ENCODE data around the gene EBLN2. TPM values are rescaled to one million over a fixed set of nuclear protein-coding genes. Genes with fewer than 3 reads are reported as not detected.

EBLN2 gene
- total RNA-seq: 6.9 and 9.4 TPM in 2 replicates

GRCh38 chr3:73061416-73061815, at the start of gene EBLN2:
Gene EBLN2 (plus strand): TSS chr3:73061659. CDS start chr3:73062082, 423 bp downstream.
- Mint-ChIP-seq H3K36me3 (ENCODE audit: low read depth) (peaks cover 63% of the 10 kb centered on the region), H3K9me3 (no peaks in the 10 kb centered on the region), H3K27me3 (no peaks in the 10 kb centered on the region), H3K4me1 (peaks cover under 1% of the 10 kb centered on the region), H3K27ac (no peak within 1 kb of the TSS), H3K4me3 (no peak within 1 kb of the TSS)
- TF ChIP-seq, protein P1, sequence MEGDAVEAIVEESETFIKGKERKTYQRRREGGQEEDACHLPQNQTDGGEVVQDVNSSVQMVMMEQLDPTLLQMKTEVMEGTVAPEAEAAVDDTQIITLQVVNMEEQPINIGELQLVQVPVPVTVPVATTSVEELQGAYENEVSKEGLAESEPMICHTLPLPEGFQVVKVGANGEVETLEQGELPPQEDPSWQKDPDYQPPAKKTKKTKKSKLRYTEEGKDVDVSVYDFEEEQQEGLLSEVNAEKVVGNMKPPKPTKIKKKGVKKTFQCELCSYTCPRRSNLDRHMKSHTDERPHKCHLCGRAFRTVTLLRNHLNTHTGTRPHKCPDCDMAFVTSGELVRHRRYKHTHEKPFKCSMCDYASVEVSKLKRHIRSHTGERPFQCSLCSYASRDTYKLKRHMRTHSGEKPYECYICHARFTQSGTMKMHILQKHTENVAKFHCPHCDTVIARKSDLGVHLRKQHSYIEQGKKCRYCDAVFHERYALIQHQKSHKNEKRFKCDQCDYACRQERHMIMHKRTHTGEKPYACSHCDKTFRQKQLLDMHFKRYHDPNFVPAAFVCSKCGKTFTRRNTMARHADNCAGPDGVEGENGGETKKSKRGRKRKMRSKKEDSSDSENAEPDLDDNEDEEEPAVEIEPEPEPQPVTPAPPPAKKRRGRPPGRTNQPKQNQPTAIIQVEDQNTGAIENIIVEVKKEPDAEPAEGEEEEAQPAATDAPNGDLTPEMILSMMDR (IDR thresholded peaks at IDR 0.05): no peak
- intact Hi-C loops (cut with micrococcal nuclease): no loop called here
- ChIA-PET CTCF (no interaction called here), POLR2A (no interaction called here)
- DNase-seq (no peak), ATAC-seq (ENCODE audit: low read depth) (no peak)

DNA sequence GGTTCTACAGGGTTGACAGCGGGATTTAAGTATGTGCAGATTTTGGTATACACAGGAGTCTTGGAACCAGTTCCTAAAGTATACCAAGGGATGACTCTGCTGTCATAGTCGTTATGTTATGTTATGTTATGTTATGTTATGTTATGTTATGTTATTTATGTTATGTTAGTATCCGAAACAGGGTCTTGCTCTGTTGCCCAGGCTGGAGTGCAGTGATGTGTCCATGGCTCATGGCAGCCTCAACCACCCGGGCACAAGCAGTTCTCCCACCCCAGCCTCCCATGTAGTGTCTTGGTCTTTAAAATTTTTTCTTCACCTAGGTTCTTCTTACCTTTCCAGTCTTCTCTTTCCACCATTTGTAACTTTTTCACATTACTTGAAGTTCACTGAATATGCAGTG, 43.2 kb upstream of the EBLN2 start:
- DNase-seq: no peak
- ATAC-seq (ENCODE audit: low read depth): no peak
- no peak overlapping the region for H3K4me3 Mint-ChIP-seq
- peaks cover 50% of the 10 kb centered on the region for H3K4me1 Mint-ChIP-seq
- intact Hi-C loops (cut with micrococcal nuclease): no loop called here
- ChIA-PET POLR2A (no interaction called here), CTCF (no interaction called here)
- peaks cover 38% of the 10 kb centered on the region for H3K36me3 Mint-ChIP-seq (ENCODE audit: low read depth)
- TF ChIP-seq, protein P1 (IDR thresholded peaks at IDR 0.05): no peak
- H3K27ac Mint-ChIP-seq: no peak overlapping the region
- no peaks in the 10 kb centered on the region for H3K27me3 Mint-ChIP-seq
- no peaks in the 10 kb centered on the region for H3K9me3 Mint-ChIP-seq

DNA sequence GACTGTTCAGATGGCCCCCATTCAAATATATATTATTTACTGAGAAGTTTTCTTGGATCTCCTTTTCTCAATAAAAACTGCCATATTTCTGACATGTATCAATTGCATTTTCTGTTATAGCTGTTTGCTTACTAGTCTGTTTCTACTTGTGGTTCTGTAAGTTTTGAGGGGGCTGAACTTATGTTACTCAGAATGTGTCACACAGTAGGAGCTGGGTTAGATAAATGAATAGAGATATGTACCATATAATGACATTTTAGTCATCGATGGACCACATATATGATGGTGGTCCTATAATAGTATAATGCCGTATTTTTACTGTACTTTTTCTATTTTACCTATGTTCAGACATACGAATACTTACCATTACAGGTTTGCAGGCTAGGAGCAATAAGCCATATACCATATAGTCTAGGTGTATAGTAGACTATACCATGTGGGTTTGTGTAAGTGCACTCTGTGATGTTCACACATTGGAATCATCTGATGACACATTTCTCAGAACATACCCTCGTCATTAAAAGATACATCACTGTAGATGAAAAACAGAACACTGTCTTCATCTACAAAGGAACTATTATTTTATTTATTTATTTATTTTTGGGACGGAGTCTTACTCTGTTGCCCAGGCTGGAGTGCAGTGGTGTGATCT, 42.5 kb upstream of the EBLN2 start:
- ChIA-PET CTCF (no interaction called here), POLR2A (no interaction called here)
- Mint-ChIP-seq H3K9me3 (no peaks in the 10 kb centered on the region), H3K4me1 (peaks cover 47% of the 10 kb centered on the region), H3K4me3 (no peak overlapping the region), H3K36me3 (ENCODE audit: low read depth) (peaks cover 38% of the 10 kb centered on the region), H3K27ac (no peak overlapping the region), H3K27me3 (no peaks in the 10 kb centered on the region)
- intact Hi-C loops (cut with micrococcal nuclease): no loop called here
- no peak for DNase-seq
- ATAC-seq (ENCODE audit: low read depth): no peak
- TF ChIP-seq, protein P1 (IDR thresholded peaks at IDR 0.05): no peak

- ChIA-PET CTCF (no interaction called here), POLR2A (no interaction called here)
- Mint-ChIP-seq H3K9me3 (no peaks in the 10 kb centered on the region), H3K27me3 (no peaks in the 10 kb centered on the region), H3K4me1 (peaks cover 57% of the 10 kb centered on the region), H3K36me3 (ENCODE audit: low read depth) (peaks cover 23% of the 10 kb centered on the region), H3K27ac (no peak overlapping the region), H3K4me3 (no peak overlapping the region)
- TF ChIP-seq, protein P1 (IDR thresholded peaks at IDR 0.05): no peak
- intact Hi-C loops (cut with micrococcal nuclease): no loop called here
- ATAC-seq (ENCODE audit: low read depth): no peak
- DNase-seq: no peak
Observed at GRCh38 chr3:73021301-73021835, 40.1 kb upstream of the EBLN2 start.

DNA sequence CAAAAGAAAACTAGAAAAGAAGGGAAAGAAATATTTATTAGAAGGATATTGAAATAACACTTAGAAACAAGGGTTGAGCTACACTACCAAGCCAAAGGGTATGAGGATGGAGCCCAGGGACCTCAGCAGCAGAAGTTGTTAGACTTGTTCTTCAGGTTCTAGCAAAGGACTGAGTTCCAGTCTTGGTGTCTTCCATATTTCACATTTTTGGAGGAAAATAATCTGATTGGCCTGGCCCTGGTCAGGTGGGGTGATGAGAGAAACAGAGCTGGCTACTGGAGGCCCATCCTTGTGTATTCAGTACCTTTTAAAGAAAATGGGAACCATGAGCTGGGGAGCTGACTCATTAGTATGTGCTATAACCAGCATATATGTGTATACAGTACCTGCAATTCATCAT, 36.6 kb upstream of the EBLN2 start:
- intact Hi-C loops (cut with micrococcal nuclease): no loop called here
- peaks cover 63% of the 10 kb centered on the region for H3K4me1 Mint-ChIP-seq
- POLR2A ChIA-PET: no interaction called here

More for the DNA sequence above, 36.6 kb upstream of the EBLN2 start:
- H3K27ac Mint-ChIP-seq: no peak overlapping the region
- DNase-seq: no peak
- no peak for ATAC-seq (ENCODE audit: low read depth)
- CTCF ChIA-PET: no interaction called here
- no peaks in the 10 kb centered on the region for H3K9me3 Mint-ChIP-seq
- TF ChIP-seq, protein P1 (IDR thresholded peaks at IDR 0.05): no peak
- H3K4me3 Mint-ChIP-seq: no peak overlapping the region
- H3K27me3 Mint-ChIP-seq: no peaks in the 10 kb centered on the region
- H3K36me3 Mint-ChIP-seq (ENCODE audit: low read depth): peaks cover 22% of the 10 kb centered on the region
